GM12874 (cell line): Measurements from ENCODE around the gene ADGRF5.

Source experiments
- CTCF ChIP-seq: IDR thresholded peaks from 2 replicates; pipeline ENCODE4 v1.5.1; 2011; ENCODE audit warnings: low read depth, mild to moderate bottlenecking, control low read depth, low read length, moderate library complexity; ENCODE audit not compliant: insufficient read depth

ADGRF5 gene

GRCh38 chr6:46891252-46891795, 30.4 kb downstream of the ADGRF5 start:
- no peak for TF ChIP-seq CTCF

GRCh38 chr6:46888578-46888977, 33.2 kb downstream of the ADGRF5 start:
- TF ChIP-seq CTCF: no peak

GRCh38 chr6:46888031-46888430, 33.7 kb downstream of the ADGRF5 start:
- no peak for TF ChIP-seq CTCF

GRCh38 chr6:46882645-46883044, 39.1 kb downstream of the ADGRF5 start:
- no peak for TF ChIP-seq CTCF

- TF ChIP-seq CTCF: no peak
Measured at GRCh38 chr6:46879003-46879402, 42.7 kb downstream of the ADGRF5 start.

- no peak for TF ChIP-seq CTCF
Measured at GRCh38 chr6:46876126-46876525, 45.6 kb downstream of the ADGRF5 start.

GRCh38 chr6:46867411-46867810, 54.3 kb downstream of the ADGRF5 start:
- TF ChIP-seq CTCF: no peak
